Muscle layer of duodenum (tissue), 2 donors: ENCODE results near the gene AGFG2.

Experiments used
- H3K27ac ChIP-seq: one replicate; pipeline ENCODE4 v1.7.0; 2013; ENCODE audit warnings: mild to moderate bottlenecking, low read length
- H3K27me3 ChIP-seq: one replicate; pipeline ENCODE4 v1.7.0; 2013; ENCODE audit warnings: low read depth, mild to moderate bottlenecking, control low read depth, low read length
- H3K36me3 ChIP-seq, 2 donors: one replicate each; pipeline ENCODE4 v1.7.0; 2013; ENCODE audit warnings: low read length in 2 of 2, control low read depth in 1 of 2, mild to moderate bottlenecking in 1 of 2; ENCODE audit not compliant: insufficient read depth in 2 of 2, control insufficient read depth in 1 of 2
- H3K4me1 ChIP-seq, 2 donors: one replicate each; pipeline ENCODE4 v1.7.0; 2013; ENCODE audit warnings: low read length in 2 of 2, mild to moderate bottlenecking in 2 of 2, control low read depth in 1 of 2, moderate library complexity in 1 of 2; ENCODE audit not compliant: insufficient read depth in 2 of 2, control insufficient read depth in 1 of 2
- H3K4me3 ChIP-seq, 2 donors: one replicate each; pipeline ENCODE4 v1.7.0; 2013; ENCODE audit warnings: low read length in 2 of 2, low read depth in 1 of 2, mild to moderate bottlenecking in 1 of 2
- H3K9me3 ChIP-seq, 2 donors: one replicate each; pipeline ENCODE4 v1.7.0; 2013; ENCODE audit warnings: low read length in 2 of 2, control low read depth in 1 of 2, mild to moderate bottlenecking in 1 of 2; ENCODE audit not compliant: control insufficient read depth in 1 of 2
- donor health status: healthy.

AGFG2 gene

GRCh38 chr7:100599911-100600729, 61.1 kb downstream of the AGFG2 start:
- H3K36me3 ChIP-seq: no peaks in the 10 kb centered on the region
- H3K27ac ChIP-seq: no peak overlapping the region
- H3K4me3 ChIP-seq: no peak overlapping the region
- H3K9me3 ChIP-seq: no peaks in the 10 kb centered on the region
- H3K27me3 ChIP-seq: no peaks in the 10 kb centered on the region
- peaks cover 0 to 20% of the 10 kb centered on the region in 2 donors for H3K4me1 ChIP-seq

DNA sequence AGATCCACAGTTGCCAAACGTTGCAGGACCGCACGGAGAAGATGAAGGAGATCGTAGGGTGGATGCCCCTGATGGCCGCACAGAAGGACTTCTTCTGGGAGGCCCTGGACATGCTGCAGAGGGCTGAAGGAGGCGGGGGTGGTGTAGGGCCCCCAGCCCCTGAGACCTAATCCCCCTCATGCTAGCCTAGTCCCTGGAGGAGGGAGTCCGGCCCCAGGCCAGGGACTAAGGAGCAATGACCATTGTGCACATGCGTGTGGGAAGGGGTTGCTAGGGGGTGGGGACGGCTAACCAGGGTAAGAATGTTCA, 61.7 kb downstream of the AGFG2 start:
- Histone ChIP-seq H3K4me3 (no peak overlapping the region), H3K36me3 (no peaks in the 10 kb centered on the region), H3K9me3 (no peaks in the 10 kb centered on the region), H3K27me3 (no peaks in the 10 kb centered on the region), H3K27ac (no peak overlapping the region), H3K4me1 (peaks cover 0 to 25% of the 10 kb centered on the region in 2 donors)

DNA sequence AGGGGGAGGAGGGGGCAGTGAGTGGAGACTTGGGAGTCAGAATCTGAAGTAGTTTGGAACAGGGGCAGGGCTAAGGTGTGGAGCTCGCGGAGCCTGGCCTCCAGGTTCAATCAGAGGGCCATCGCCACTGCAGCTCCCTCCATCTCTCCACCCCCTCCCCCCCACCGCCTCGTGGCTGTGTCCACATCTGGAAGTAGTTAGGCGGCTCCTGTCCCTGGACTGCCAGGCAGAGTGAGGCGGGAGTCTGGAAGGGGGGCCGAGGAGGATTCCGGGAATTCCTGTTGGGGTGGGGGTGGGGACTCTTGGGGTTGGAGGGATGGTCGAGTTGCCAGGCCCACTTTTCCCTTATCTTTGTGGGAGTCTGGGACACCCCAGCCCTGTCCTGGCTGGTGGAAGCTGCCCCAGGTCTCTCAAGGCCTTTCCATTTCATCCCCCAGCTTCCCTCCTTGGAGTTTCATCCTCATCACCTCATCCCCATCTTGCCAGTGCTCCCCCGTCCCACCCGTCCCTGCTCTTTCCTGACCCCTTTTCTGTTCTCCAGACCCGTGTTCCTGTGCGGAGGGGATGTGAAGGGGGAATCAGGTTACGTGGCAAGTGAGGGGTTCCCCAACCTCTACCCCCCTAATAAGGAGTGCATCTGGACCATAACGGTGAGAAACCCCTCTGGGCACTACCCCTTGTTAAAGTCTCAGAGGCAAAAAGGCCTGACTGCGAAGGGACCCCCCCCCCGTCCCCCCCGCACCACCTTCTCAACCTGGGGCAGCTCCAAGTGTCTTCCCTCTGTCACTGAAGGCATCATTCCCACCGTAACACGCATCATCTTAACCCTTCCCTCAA, 64.1 kb downstream of the AGFG2 start:
- Histone ChIP-seq H3K9me3 (no peaks in the 10 kb centered on the region), H3K4me1 (peaks cover 0 to 28% of the 10 kb centered on the region in 2 donors), H3K27me3 (no peaks in the 10 kb centered on the region), H3K4me3 (peak overlapping the region; percentile 48 to 60), H3K36me3 (no peaks in the 10 kb centered on the region), H3K27ac (no peak overlapping the region)

DNA sequence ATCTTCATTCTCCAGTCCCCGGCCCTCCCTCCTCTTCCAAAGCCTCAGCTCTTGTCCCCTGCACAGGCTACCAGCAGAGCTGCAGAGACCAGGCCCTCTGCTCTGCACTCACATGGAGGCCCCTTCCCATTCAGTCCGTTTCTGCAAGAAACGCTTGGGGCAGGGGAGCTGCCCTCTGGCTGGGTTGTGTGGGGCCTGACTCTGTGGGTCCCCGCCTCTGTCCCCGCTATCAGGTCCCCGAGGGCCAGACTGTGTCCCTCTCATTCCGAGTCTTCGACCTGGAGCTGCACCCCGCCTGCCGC, 64.7 kb downstream of the AGFG2 start:
- no peaks in the 10 kb centered on the region for H3K9me3 ChIP-seq
- peaks cover 0 to 28% of the 10 kb centered on the region in 2 donors for H3K4me1 ChIP-seq
- no peak overlapping the region for H3K27ac ChIP-seq
- H3K4me3 ChIP-seq: peak overlapping the region; percentile 48 to 60
- no peaks in the 10 kb centered on the region for H3K36me3 ChIP-seq
- H3K27me3 ChIP-seq: no peaks in the 10 kb centered on the region

DNA sequence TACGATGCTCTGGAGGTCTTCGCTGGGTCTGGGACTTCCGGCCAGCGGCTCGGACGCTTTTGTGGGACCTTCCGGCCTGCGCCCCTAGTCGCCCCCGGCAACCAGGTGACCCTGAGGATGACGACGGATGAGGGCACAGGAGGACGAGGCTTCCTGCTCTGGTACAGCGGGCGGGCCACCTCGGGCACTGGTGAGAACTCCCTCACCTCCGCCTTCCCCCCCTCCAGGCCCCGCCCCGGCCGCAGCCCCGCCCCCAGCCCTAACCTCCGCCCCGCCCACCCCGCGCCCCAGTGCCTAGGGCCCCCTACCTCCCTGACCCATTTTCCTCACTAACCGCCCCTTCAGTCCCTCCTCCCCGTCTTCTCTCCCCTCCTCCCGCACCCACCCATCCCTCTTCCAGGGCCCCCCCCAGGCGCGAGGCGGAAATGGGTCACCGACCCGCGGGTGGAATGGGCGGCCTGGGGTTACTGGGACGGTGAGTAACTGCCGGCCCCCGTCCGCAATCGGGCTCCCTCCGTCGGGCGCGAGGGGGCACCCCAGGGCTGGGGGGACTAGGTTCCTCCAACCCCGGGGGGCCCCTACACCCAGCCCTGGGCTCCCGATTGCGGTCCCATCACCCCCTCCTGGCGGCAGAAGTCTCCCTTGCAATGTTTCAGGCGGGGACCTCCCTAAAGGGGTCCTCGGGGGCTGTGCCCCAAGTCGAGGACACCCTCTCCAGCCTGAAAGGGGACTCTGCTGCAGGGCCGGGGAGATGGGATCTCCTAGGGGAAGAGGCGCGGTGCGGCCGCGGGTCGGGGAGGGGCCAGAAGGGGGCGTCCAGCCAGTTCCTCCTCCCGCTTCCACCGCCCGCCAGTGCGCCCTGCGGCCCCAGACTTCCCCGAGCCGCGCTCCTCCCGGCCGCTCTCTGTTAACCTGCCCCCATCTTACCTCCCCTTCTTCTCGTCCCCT, 65.3 kb downstream of the AGFG2 start:
- H3K27ac ChIP-seq: no peak overlapping the region
- no peaks in the 10 kb centered on the region for H3K27me3 ChIP-seq
- H3K36me3 ChIP-seq: no peaks in the 10 kb centered on the region
- peaks cover 0 to 28% of the 10 kb centered on the region in 2 donors for H3K4me1 ChIP-seq
- H3K9me3 ChIP-seq: no peaks in the 10 kb centered on the region
- peak overlapping the region; percentile 53 to 85 for H3K4me3 ChIP-seq

GRCh38 chr7:100604976-100605911, 66.2 kb downstream of the AGFG2 start:
- Histone ChIP-seq H3K4me1 (peaks cover 0 to 28% of the 10 kb centered on the region in 2 donors), H3K27me3 (no peaks in the 10 kb centered on the region), H3K27ac (no peak overlapping the region), H3K36me3 (no peaks in the 10 kb centered on the region), H3K4me3 (peak overlapping the region; percentile 53 to 85), H3K9me3 (no peaks in the 10 kb centered on the region)

GRCh38 chr7:100606313-100606712, 67.3 kb downstream of the AGFG2 start:
- no peak overlapping the region for H3K27ac ChIP-seq
- no peaks in the 10 kb centered on the region for H3K9me3 ChIP-seq
- H3K4me3 ChIP-seq: no peak overlapping the region
- no peaks in the 10 kb centered on the region for H3K27me3 ChIP-seq
- no peaks in the 10 kb centered on the region for H3K36me3 ChIP-seq
- peaks cover 0 to 28% of the 10 kb centered on the region in 2 donors for H3K4me1 ChIP-seq

- Histone ChIP-seq H3K27me3 (no peaks in the 10 kb centered on the region), H3K9me3 (no peaks in the 10 kb centered on the region), H3K4me3 (no peak overlapping the region), H3K4me1 (peaks cover 0 to 27% of the 10 kb centered on the region in 2 donors), H3K36me3 (no peaks in the 10 kb centered on the region), H3K27ac (no peak overlapping the region)
Measured at GRCh38 chr7:100607111-100607510, 68.1 kb downstream of the AGFG2 start.

- no peak overlapping the region for H3K27ac ChIP-seq
- H3K27me3 ChIP-seq: no peaks in the 10 kb centered on the region
- H3K4me3 ChIP-seq: no peak overlapping the region
- H3K9me3 ChIP-seq: no peaks in the 10 kb centered on the region
- no peaks in the 10 kb centered on the region for H3K36me3 ChIP-seq
- H3K4me1 ChIP-seq: peaks cover 0 to 23% of the 10 kb centered on the region in 2 donors
Measured at GRCh38 chr7:100609958-100610357, 71.0 kb downstream of the AGFG2 start.

GRCh38 chr7:100611983-100612729, 73.2 kb downstream of the AGFG2 start, which contains the start of gene MOSPD3:
Gene MOSPD3, plus strand, starts transcription at chr7:100612540. Its CDS starts 252 bp downstream, at chr7:100612792.
- Histone ChIP-seq H3K27ac (peak within 1 kb of the TSS; percentile 94), H3K4me1 (peaks cover 0 to 13% of the 10 kb centered on the region in 2 donors)

More at GRCh38 chr7:100611983-100612729, 73.2 kb downstream of the AGFG2 start, which contains the start of gene MOSPD3:
- Histone ChIP-seq H3K4me3 (peak within 1 kb of the TSS; percentile 64 to 88), H3K36me3 (peaks cover 0 to 3% of the 10 kb centered on the region in 2 donors), H3K9me3 (no peaks in the 10 kb centered on the region), H3K27me3 (no peaks in the 10 kb centered on the region)
